GM19328 (cell line): ENCODE results near the gene TCF19.

ENCODE experiments used
- ATAC-seq: cut with Tn5 transposase; IDR thresholded peaks from one replicate; pipeline ENCODE4 v1.9.1; 2021; ENCODE audit warnings: mild to moderate bottlenecking, moderate library complexity; ENCODE audit not compliant: unreplicated experiment

The TCF19 gene

GRCh38 chr6:31126396-31127175 is 31.8 kb upstream of the TCF19 start:
- no peak for ATAC-seq

- no peak for ATAC-seq
Measured at GRCh38 chr6:31128093-31128676, 30.2 kb upstream of the TCF19 start.

GRCh38 chr6:31129130-31129529 is 29.3 kb upstream of the TCF19 start:
- ATAC-seq: no peak

- no peak for ATAC-seq
Measured at GRCh38 chr6:31130751-31131150, 27.6 kb upstream of the TCF19 start.

GRCh38 chr6:31131595-31131994 is 26.8 kb upstream of the TCF19 start:
- ATAC-seq: no peak

GRCh38 chr6:31132806-31133205 is 25.6 kb upstream of the TCF19 start:
- no peak for ATAC-seq

GRCh38 chr6:31135710-31136109 is 22.7 kb upstream of the TCF19 start:
- no peak for ATAC-seq

GRCh38 chr6:31138982-31139381 is 19.4 kb upstream of the TCF19 start, which contains the start of gene PSORS1C2:
Gene PSORS1C2, minus strand, starts transcription at chr6:31139066. Its CDS starts 40 bp downstream, at chr6:31139026.
- no peak for ATAC-seq

GRCh38 chr6:31139599-31139998 is 18.8 kb upstream of the TCF19 start:
- no peak for ATAC-seq

- no peak for ATAC-seq
Measured at GRCh38 chr6:31140643-31141042, 17.7 kb upstream of the TCF19 start.

GRCh38 chr6:31142361-31142761 is 16.0 kb upstream of the TCF19 start:
- ATAC-seq: no peak

GRCh38 chr6:31143148-31143547 is 15.2 kb upstream of the TCF19 start:
- no peak for ATAC-seq

GRCh38 chr6:31144296-31144969 is 14.0 kb upstream of the TCF19 start:
- ATAC-seq: no peak

- no peak for ATAC-seq
Measured at GRCh38 chr6:31144970-31145340, 13.4 kb upstream of the TCF19 start.

GRCh38 chr6:31145386-31145785 is 13.0 kb upstream of the TCF19 start:
- ATAC-seq: no peak

GRCh38 chr6:31149827-31150447 is 8.5 kb upstream of the TCF19 start:
- no peak for ATAC-seq

GRCh38 chr6:31152781-31153180 is 5.6 kb upstream of the TCF19 start:
- no peak for ATAC-seq

- ATAC-seq: no peak
Measured at GRCh38 chr6:31154436-31154835, 4.0 kb upstream of the TCF19 start.

GRCh38 chr6:31156641-31157040 is 1.7 kb upstream of the TCF19 start:
- no peak for ATAC-seq

GRCh38 chr6:31157513-31158139 is 763 bp upstream of the TCF19 start, which contains the start of gene CCHCR1:
Gene CCHCR1, minus strand, starts transcription at chr6:31157802. Its CDS starts 202 bp downstream, at chr6:31157600.
- no peak for ATAC-seq
